Activated CD4-positive, alpha-beta T cell treated with anti-CD3 and anti-CD28 coated beads, Interleukin-10, Interleukin-2, amounts not matched to agents 100 ng/mL and 50 ng/mL, durations not matched to agents 16 hours and 8 hours (primary cell): ENCODE results near the gene MAGEA2B.
"Not testable (repeated sequence)": the region's sequence is repeated elsewhere in the genome, so short reads cannot be mapped to it uniquely, and the experiment has no call there.

Experiments
- DNase-seq: peaks from one replicate; pipeline ENCODE4 v3.0.0-alpha.2; 2020

Gene MAGEA2B

DNA sequence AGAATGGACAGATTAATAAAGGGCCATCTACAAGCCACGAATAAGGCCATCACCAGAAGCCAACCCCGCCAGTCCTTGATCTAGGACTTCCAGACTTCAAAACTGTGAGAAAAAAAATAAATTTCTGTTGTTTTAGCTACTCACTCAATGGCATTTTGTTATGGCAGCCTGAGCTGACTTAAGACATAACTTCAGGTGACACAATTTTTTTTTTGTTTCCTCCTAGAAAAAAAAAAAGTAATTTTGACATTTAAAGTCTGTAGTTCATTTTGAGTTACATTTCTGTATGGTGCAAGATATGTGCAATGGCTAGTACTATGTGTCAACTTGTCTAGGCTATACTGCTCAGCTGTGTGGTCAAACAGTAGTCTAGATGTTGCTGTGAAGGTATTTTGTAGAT lies 44.5 kb downstream of the MAGEA2B start, which contains the start of gene CSAG3:
CSAG3 (plus strand) TSS at position 301 of the 400 bp plus-strand sequence.
- not testable (repeated sequence) for DNase-seq

DNA sequence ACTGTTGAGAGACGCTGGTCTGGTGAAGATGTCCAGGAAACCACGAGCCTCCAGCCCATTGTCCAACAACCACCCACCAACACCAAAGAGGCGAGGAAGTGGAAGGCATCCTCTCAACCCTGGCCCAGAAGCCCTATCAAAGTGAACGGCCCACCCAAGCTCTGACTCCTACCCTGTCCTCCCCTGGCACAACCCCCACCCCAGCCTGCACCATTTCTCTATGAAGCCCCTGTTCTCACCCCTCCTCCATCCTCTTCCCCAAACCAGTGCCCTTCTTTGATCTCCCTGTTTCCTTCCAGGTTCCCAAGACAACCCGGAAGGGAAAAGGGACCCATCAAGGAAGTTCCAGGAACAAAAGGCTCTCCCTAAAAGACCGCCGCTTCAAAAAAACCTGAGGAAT lies 45.1 kb downstream of the MAGEA2B start:
- DNase-seq = not testable (repeated sequence)

DNA sequence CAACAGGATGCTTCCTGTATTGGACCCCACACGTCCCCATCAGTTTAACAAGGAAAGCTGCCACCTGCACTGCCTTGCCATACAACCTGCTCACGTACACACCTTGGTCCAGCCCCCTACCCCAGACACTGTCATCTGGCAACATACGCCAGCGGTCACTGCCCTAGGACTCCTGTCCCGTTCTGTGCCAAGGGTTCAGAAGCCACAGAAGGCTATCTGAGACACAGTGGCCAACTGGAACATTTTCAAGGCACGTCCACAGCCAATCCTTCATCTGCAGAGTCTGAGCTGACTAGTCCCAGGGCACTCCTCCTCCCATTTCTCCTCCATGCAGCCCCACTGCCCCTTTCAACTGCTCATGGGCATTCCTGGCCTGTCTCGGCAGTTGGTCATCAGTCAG lies 47.2 kb downstream of the MAGEA2B start:
- not testable (repeated sequence) for DNase-seq

DNA sequence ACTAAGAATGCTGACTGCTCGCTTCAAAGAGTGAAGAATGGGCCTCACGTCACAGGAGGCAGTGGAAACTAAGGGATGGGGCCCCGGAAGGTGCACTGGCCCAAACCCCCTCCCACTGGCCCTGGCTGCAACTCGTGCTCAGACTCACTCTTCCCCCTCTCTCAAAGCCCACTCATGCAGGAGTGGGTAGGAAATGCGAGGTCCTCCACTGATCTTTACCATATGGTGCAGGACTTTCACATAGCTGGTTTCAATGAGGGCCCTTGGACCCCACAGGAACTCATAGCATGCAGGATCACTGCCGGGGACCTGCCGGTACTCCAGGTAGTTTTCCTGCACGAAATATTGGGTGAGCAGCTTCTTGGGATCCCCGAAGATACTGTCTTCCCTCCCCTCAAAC lies 52.1 kb downstream of the MAGEA2B start:
- not testable (repeated sequence) for DNase-seq
